Gastroesophageal sphincter (tissue), 4 donors: ENCODE data around the gene AGAP3. TPM values are rescaled to one million over a fixed set of nuclear protein-coding genes. Genes with fewer than 3 reads are reported as not detected.

Experiments
- ATAC-seq: fragments of 150-250 bp; one replicate; pipeline ENCODE4 v1.9.1; 2016; ENCODE audit warnings: mild to moderate bottlenecking, moderate library complexity
- H3K27ac ChIP-seq, 4 donors: fragments of 200-600 bp; sonication (generic) in 3 of 4; 1 replicate in 3 of 4; 2 replicates in 1 of 4; pipeline ENCODE4 v1.5.1; 2016 to 2019
- H3K27me3 ChIP-seq: fragments of 200-600 bp; sonication (generic); one replicate; pipeline ENCODE4 v1.5.1; 2019
- H3K36me3 ChIP-seq, 2 donors: fragments of 200-600 bp; sonication (generic); one replicate each; pipeline ENCODE4 v1.5.1; 2019; ENCODE audit warnings: control low read depth in 1 of 2
- H3K4me1 ChIP-seq, 3 donors: fragments of 200-600 bp; sonication (generic); 1 replicate in 2 of 3; 2 replicates in 1 of 3; pipeline ENCODE4 v1.5.1; 2016 to 2019; ENCODE audit warnings: control low read depth in 2 of 3
- H3K4me3 ChIP-seq, 2 donors: fragments of 200-600 bp; sonication (generic); one replicate each; pipeline ENCODE4 v1.5.1; 2019; ENCODE audit warnings: mild to moderate bottlenecking in 1 of 2, moderate library complexity in 1 of 2
- H3K9me3 ChIP-seq, 3 donors: fragments of 200-600 bp; sonication (generic); one replicate each; pipeline ENCODE4 v1.5.1; 2017 to 2019; ENCODE audit warnings: control low read depth in 2 of 3
- CTCF ChIP-seq, 4 experiments: fragments of 200-600 bp in 2 of 4; fragments of 450-650 bp in 2 of 4; sonication (generic) in 1 of 4; IDR thresholded peaks; one replicate each; pipeline ENCODE4 v1.5.1; 2017 to 2019; ENCODE audit warnings: antibody characterized with exemption in 4 of 4, mild to moderate bottlenecking in 2 of 4, moderate library complexity in 2 of 4
- EP300 ChIP-seq: sonication (generic); formaldehyde crosslinking; IDR thresholded peaks from one replicate; pipeline ENCODE4 v1.6.1; 2017; ENCODE audit warnings: antibody characterized with exemption, mild to moderate bottlenecking
- POLR2A ChIP-seq, 2 donors: fragments of 450-650 bp; IDR thresholded peaks; one replicate each; pipeline ENCODE4 v1.6.1; 2017; ENCODE audit warnings: antibody characterized with exemption in 2 of 2, mild to moderate bottlenecking in 2 of 2, moderate library complexity in 1 of 2
- POLR2AphosphoS5 ChIP-seq: sonication (generic); formaldehyde crosslinking; IDR thresholded peaks from one replicate; pipeline ENCODE4 v1.6.1; 2017; ENCODE audit warnings: antibody characterized with exemption
- WGBS, 2 donors: methylation state at CpG; one replicate each; pipeline ENCODE4 v1.1.5; 2018; ENCODE audit warnings: low coverage in 1 of 2; 5-methylcytosine and 5-hydroxymethylcytosine counted together
- total RNA-seq, 4 donors: library from RNA; depleted of rRNA; stranded (reverse); fragments of >200 nt; gene quantifications; one replicate each; pipeline ENCODE4 v1.1.0, GENCODE V29; 2016

The AGAP3 gene
- total RNA-seq, 4 donors from 2014 or later, result 36.3 to 68.2 (median 55.7) TPM

GRCh38 chr7:151122276-151122675 is 36.0 kb downstream of the AGAP3 start:
- peaks cover 0 to 86% of the 10 kb centered on the region in 2 donors for H3K36me3 ChIP-seq
- H3K4me3 ChIP-seq, result no peak overlapping the region
- peaks cover 0 to 28% (median 5%) of the 10 kb centered on the region in 3 donors for H3K4me1 ChIP-seq
- TF ChIP-seq CTCF (IDR thresholded peaks at IDR 0.05) (no peak), EP300 (no peak), POLR2AphosphoS5 (no peak), POLR2A (IDR thresholded peaks at IDR 0.05) (no peak)
- H3K27me3 ChIP-seq, result no peaks in the 10 kb centered on the region
- no peak overlapping the region for H3K27ac ChIP-seq
- 68% methylated on average over 15 of the region's 24 CpGs; no CpG with 5 or more reads in 1 of the 2 donors for WGBS, 2 donors
- no peaks in the 10 kb centered on the region for H3K9me3 ChIP-seq
- no peak for ATAC-seq

- ATAC-seq, result no peak
- H3K27ac ChIP-seq, result no peak overlapping the region
- H3K4me3 ChIP-seq, result no peak overlapping the region
- peaks cover 0 to 28% (median 5%) of the 10 kb centered on the region in 3 donors for H3K4me1 ChIP-seq
- WGBS, 2 donors, result 75% methylated on average over 2 of the region's 29 CpGs; no CpG with 5 or more reads in 1 of the 2 donors
- no peaks in the 10 kb centered on the region for H3K27me3 ChIP-seq
- H3K9me3 ChIP-seq, result no peaks in the 10 kb centered on the region
- TF ChIP-seq POLR2A (IDR thresholded peaks at IDR 0.05) (no peak), EP300 (no peak)
- peaks cover 0 to 86% of the 10 kb centered on the region in 2 donors for H3K36me3 ChIP-seq
These were observed 36.5 kb downstream of the AGAP3 start for GRCh38 chr7:151122796-151123157.

GRCh38 chr7:151123158-151123821 is 37.0 kb downstream of the AGAP3 start:
- TF ChIP-seq POLR2AphosphoS5 (no peak), CTCF (IDR thresholded peaks at IDR 0.05) (no peak)
- Histone ChIP-seq H3K27ac (no peak overlapping the region), H3K4me1 (peaks cover 0 to 28% (median 5%) of the 10 kb centered on the region in 3 donors), H3K36me3 (peaks cover 0 to 86% of the 10 kb centered on the region in 2 donors), H3K9me3 (no peaks in the 10 kb centered on the region), H3K27me3 (no peaks in the 10 kb centered on the region), H3K4me3 (no peak overlapping the region)
- 86 to 96% methylated on average over 17 to 36 of the region's 50 CpGs for WGBS, 2 donors
- ATAC-seq, result no peak

- no peak overlapping the region for H3K27ac ChIP-seq
- H3K4me3 ChIP-seq, result no peak overlapping the region
- H3K36me3 ChIP-seq, result peaks cover 0 to 86% of the 10 kb centered on the region in 2 donors
- no peaks in the 10 kb centered on the region for H3K9me3 ChIP-seq
- TF ChIP-seq POLR2A (IDR thresholded peaks at IDR 0.05) (no peak), EP300 (no peak), CTCF (IDR thresholded peaks at IDR 0.05) (peak in 3 of 4 experiments; percentile 94 to 97 (median 96)), POLR2AphosphoS5 (no peak)
- peaks cover 0 to 28% (median 5%) of the 10 kb centered on the region in 3 donors for H3K4me1 ChIP-seq
- peak; percentile 87 for ATAC-seq
- no peaks in the 10 kb centered on the region for H3K27me3 ChIP-seq
- WGBS, 2 donors, result 23 to 35% methylated on average over 4 to 8 of the region's 24 CpGs
These were observed 37.7 kb downstream of the AGAP3 start for GRCh38 chr7:151123822-151124464.

- peaks cover 0 to 86% of the 10 kb centered on the region in 2 donors for H3K36me3 ChIP-seq
- H3K4me1 ChIP-seq, result peaks cover 0 to 28% (median 5%) of the 10 kb centered on the region in 3 donors
- no peak overlapping the region for H3K4me3 ChIP-seq
- H3K27me3 ChIP-seq, result no peaks in the 10 kb centered on the region
- ATAC-seq, result no peak
- no peak overlapping the region for H3K27ac ChIP-seq
- no peaks in the 10 kb centered on the region for H3K9me3 ChIP-seq
- WGBS, 2 donors, result no CpG with 5 or more reads among the region's 7 CpGs
- no peak for TF ChIP-seq POLR2A (IDR thresholded peaks at IDR 0.05)
- TF ChIP-seq POLR2AphosphoS5, result no peak
- TF ChIP-seq EP300, result no peak
- TF ChIP-seq CTCF (IDR thresholded peaks at IDR 0.05), result no peak
These were observed 38.2 kb downstream of the AGAP3 start for GRCh38 chr7:151124481-151124880.
